Mesenchymal stem cell (in vitro differentiated cells and primary cell): ENCODE results near the gene PHOSPHO1.
"Not testable (repeated sequence)": the region's sequence is repeated elsewhere in the genome, so short reads cannot be mapped to it uniquely, and the experiment has no call there.

ENCODE experiments used
- DNase-seq: peaks from one replicate; pipeline ENCODE4 v3.0.0-alpha.2; 2013
- H2AFZ ChIP-seq: one replicate; pipeline ENCODE4 v1.6.1; 2013; ENCODE audit warnings: low read depth, mild to moderate bottlenecking, control low read depth, inconsistent platforms, low read length, moderate library complexity
- H2AK5ac ChIP-seq: 2 replicates; pipeline ENCODE4 v1.6.1; 2013; ENCODE audit warnings: low read length, moderate library complexity, mild to moderate bottlenecking, inconsistent platforms; ENCODE audit not compliant: severe bottlenecking
- H2BK120ac ChIP-seq: one replicate; pipeline ENCODE4 v1.6.1; 2013; ENCODE audit warnings: low read depth, mild to moderate bottlenecking, inconsistent platforms, low read length, moderate library complexity
- H2BK12ac ChIP-seq, 2 experiments: one replicate each; pipeline ENCODE4 v1.6.1; 2013; ENCODE audit warnings: inconsistent platforms in 2 of 2, low read length in 2 of 2, mild to moderate bottlenecking in 2 of 2, moderate library complexity in 2 of 2, control low read depth in 1 of 2
- H2BK15ac ChIP-seq: one replicate; pipeline ENCODE4 v1.6.1; 2013; ENCODE audit warnings: mild to moderate bottlenecking, low read depth, inconsistent platforms; ENCODE audit not compliant: poor library complexity, severe bottlenecking
- H2BK5ac ChIP-seq: 2 replicates; pipeline ENCODE4 v1.6.1; 2013; ENCODE audit warnings: low read depth, mild to moderate bottlenecking, low read length, control low read depth, inconsistent platforms; ENCODE audit not compliant: poor library complexity, severe bottlenecking
- H3K14ac ChIP-seq, 2 experiments: one replicate each; pipeline ENCODE4 v1.6.1; 2013; ENCODE audit warnings: inconsistent platforms in 2 of 2, low read length in 2 of 2, control low read depth in 1 of 2, mild to moderate bottlenecking in 1 of 2, moderate library complexity in 1 of 2
- H3K18ac ChIP-seq, 2 experiments: one replicate each; pipeline ENCODE4 v1.6.1; 2013; ENCODE audit warnings: inconsistent platforms in 2 of 2, low read length in 2 of 2, control low read depth in 1 of 2, low read depth in 1 of 2, mild to moderate bottlenecking in 1 of 2
- H3K23ac ChIP-seq, 2 experiments: one replicate each; pipeline ENCODE4 v1.6.1; 2013; ENCODE audit warnings: inconsistent platforms in 2 of 2, low read length in 2 of 2, mild to moderate bottlenecking in 2 of 2, moderate library complexity in 2 of 2, control low read depth in 1 of 2
- H3K27ac ChIP-seq: 2 replicates; pipeline ENCODE4 v1.5.1; 2013; ENCODE audit warnings: mild to moderate bottlenecking, moderate library complexity, low read length, control low read depth, inconsistent platforms; ENCODE audit not compliant: poor library complexity, severe bottlenecking
- H3K27me3 ChIP-seq, 2 experiments: 2 replicates each; pipeline versions ENCODE4 v1.6.1 to v1.7.0; 2013; ENCODE audit warnings: low read length in 2 of 2, mild to moderate bottlenecking in 2 of 2, moderate library complexity in 2 of 2, control low read depth in 1 of 2, inconsistent platforms in 1 of 2; ENCODE audit not compliant: control insufficient read depth in 1 of 2, insufficient read depth in 1 of 2
- H3K36me3 ChIP-seq, 2 experiments: 2 replicates each; pipeline versions ENCODE4 v1.6.1 to v1.7.0; 2013; ENCODE audit warnings: low read length in 2 of 2, control low read depth in 1 of 2, inconsistent platforms in 1 of 2, low read depth in 1 of 2, mild to moderate bottlenecking in 1 of 2; ENCODE audit not compliant: insufficient read depth in 2 of 2, control insufficient read depth in 1 of 2
- H3K4ac ChIP-seq, 2 experiments: one replicate each; pipeline ENCODE4 v1.6.1; 2013; ENCODE audit warnings: inconsistent platforms in 2 of 2, low read length in 2 of 2, mild to moderate bottlenecking in 2 of 2, moderate library complexity in 2 of 2, control low read depth in 1 of 2, low read depth in 1 of 2
- H3K4me1 ChIP-seq: 2 replicates; pipeline ENCODE4 v1.6.1; 2013; ENCODE audit warnings: low read depth, low read length, control low read depth; ENCODE audit not compliant: control insufficient read depth, insufficient read depth
- H3K4me2 ChIP-seq: 2 replicates; pipeline ENCODE4 v1.6.1; 2013; ENCODE audit warnings: low read length, mild to moderate bottlenecking, inconsistent platforms; ENCODE audit not compliant: poor library complexity, severe bottlenecking
- H3K4me3 ChIP-seq, 2 experiments: 2 replicates each; pipeline versions ENCODE4 v1.5.1 to v1.7.0; 2013; ENCODE audit warnings: low read length in 2 of 2, mild to moderate bottlenecking in 2 of 2, control low read depth in 1 of 2, low read depth in 1 of 2; ENCODE audit not compliant: insufficient read depth in 1 of 2
- H3K79me1 ChIP-seq: replicated peaks from 2 replicates; pipeline ENCODE4 v1.6.1; 2013; ENCODE audit warnings: mild to moderate bottlenecking, control low read depth, low read length, inconsistent platforms; ENCODE audit not compliant: poor library complexity, severe bottlenecking
- H3K9ac ChIP-seq: 2 replicates; pipeline ENCODE4 v1.7.0; 2013; ENCODE audit warnings: mild to moderate bottlenecking, low read length, moderate library complexity
- H3K9me3 ChIP-seq: 2 replicates; pipeline ENCODE4 v1.7.0; 2013; ENCODE audit warnings: mild to moderate bottlenecking, low read length; ENCODE audit not compliant: control insufficient read depth
- H4K8ac ChIP-seq: one replicate; pipeline ENCODE4 v1.6.1; 2013; ENCODE audit warnings: inconsistent platforms, mild to moderate bottlenecking, low read length, moderate library complexity
- H4K91ac ChIP-seq: one replicate; pipeline ENCODE4 v1.6.1; 2013; ENCODE audit warnings: mild to moderate bottlenecking, low read length, inconsistent platforms
- WGBS: methylation state at CpG from one replicate; pipeline ENCODE4 v1.1.7; 2013; ENCODE audit warnings: mixed read lengths; 5-methylcytosine and 5-hydroxymethylcytosine counted together

Gene PHOSPHO1

DNA sequence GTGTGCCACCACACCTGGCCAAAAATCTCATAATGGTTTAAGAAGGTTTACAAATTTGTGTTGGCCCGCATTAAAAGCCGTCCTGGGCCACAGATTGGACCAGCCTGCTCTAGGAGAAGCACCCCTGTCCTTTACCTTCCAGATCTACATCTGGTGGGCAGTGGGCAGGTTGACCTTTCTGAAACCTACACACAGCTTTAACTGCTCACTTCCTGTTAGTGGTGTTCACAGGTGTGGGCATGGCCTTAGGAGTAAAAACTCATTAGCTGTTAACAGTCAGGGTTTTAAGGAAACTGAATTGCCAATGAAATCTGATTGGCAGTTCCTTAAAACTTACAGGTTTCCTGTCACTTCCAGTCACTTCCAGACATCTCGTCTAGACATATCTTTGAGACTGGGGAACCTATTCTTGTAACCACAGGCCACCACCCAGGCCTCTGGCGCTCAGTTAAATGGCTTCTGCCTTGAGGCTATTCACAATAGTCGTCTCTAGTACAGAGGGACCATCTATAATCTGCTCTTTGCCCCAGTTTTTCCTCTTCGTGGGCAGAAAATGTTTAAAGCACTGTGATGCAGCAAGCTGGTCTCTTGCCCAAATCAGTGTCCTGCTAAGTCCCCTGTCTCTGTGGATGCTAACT lies 49.5 kb downstream of the PHOSPHO1 start:
- no peak overlapping the region for H2BK15ac ChIP-seq
- H2BK120ac ChIP-seq, result no peak overlapping the region
- no peak overlapping the region for H3K4me3 ChIP-seq
- H2BK5ac ChIP-seq, result no peak overlapping the region
- WGBS, result 84% methylated on average over 6 of the region's 6 CpGs
- H3K27me3 ChIP-seq, result peaks cover 0 to 4% of the 10 kb centered on the region in 2 experiments
- no peaks in the 10 kb centered on the region for H3K79me1 ChIP-seq
- H3K14ac ChIP-seq, result no peak overlapping the region
- H3K4me1 ChIP-seq, result no peaks in the 10 kb centered on the region
- no peak overlapping the region for H2AK5ac ChIP-seq
- no peak overlapping the region for H3K27ac ChIP-seq
- H2AFZ ChIP-seq, result no peak overlapping the region
- H3K4me2 ChIP-seq, result no peak overlapping the region
- no peak overlapping the region for H3K9ac ChIP-seq
- no peak overlapping the region for H3K18ac ChIP-seq
- H4K8ac ChIP-seq, result no peak overlapping the region
- H3K36me3 ChIP-seq, result no peaks in the 10 kb centered on the region
- H3K9me3 ChIP-seq, result peaks cover 14% of the 10 kb centered on the region
- no peak for DNase-seq
- H3K23ac ChIP-seq, result no peak overlapping the region
- H4K91ac ChIP-seq, result no peak overlapping the region
- H2BK12ac ChIP-seq, result no peak overlapping the region
- no peak overlapping the region for H3K4ac ChIP-seq

GRCh38 chr17:49180303-49180702 lies 50.3 kb downstream of the PHOSPHO1 start:
- Histone ChIP-seq H3K4me2 (no peak overlapping the region), H4K91ac (no peak overlapping the region), H2BK15ac (no peak overlapping the region), H2BK5ac (no peak overlapping the region), H3K4me1 (no peaks in the 10 kb centered on the region), H3K18ac (no peak overlapping the region), H3K9ac (no peak overlapping the region), H3K79me1 (no peaks in the 10 kb centered on the region), H3K4me3 (no peak overlapping the region), H3K27me3 (peaks cover 0 to 4% of the 10 kb centered on the region in 2 experiments), H2AK5ac (no peak overlapping the region), H4K8ac (no peak overlapping the region), H3K14ac (no peak overlapping the region), H2BK12ac (no peak overlapping the region), H3K4ac (no peak overlapping the region), H3K27ac (no peak overlapping the region), H3K36me3 (no peaks in the 10 kb centered on the region), H2BK120ac (no peak overlapping the region), H3K23ac (no peak overlapping the region), H2AFZ (no peak overlapping the region), H3K9me3 (peaks cover 21% of the 10 kb centered on the region)
- DNase-seq, result peak; percentile 62
- 26% methylated on average over 5 of the region's 5 CpGs for WGBS

DNA sequence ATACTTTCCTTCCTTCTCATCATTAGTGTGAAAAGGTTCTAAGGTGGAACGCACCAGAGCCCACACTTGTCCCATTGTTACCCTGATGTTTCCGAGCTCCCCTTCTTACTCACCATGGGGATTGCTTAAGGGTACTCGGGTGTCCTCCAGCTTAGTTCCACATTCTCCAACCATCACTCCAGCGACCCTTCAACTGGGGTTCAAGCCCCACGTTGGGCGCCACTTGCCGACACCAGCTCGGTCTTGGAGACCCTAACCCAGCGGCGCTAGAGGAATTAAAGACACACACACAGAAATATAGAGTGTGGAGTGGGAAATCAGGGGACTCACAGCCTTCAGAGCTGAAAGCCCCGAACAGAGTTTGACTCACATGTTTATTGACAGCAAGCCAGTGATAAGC lies 54.6 kb downstream of the PHOSPHO1 start:
- not testable (repeated sequence) for H4K8ac ChIP-seq, H3K4me3 ChIP-seq, H3K4ac ChIP-seq, H3K18ac ChIP-seq, H2BK120ac ChIP-seq, H3K27ac ChIP-seq, H2BK5ac ChIP-seq, H2AFZ ChIP-seq, H2BK12ac ChIP-seq, H3K23ac ChIP-seq, H3K36me3 ChIP-seq, H2AK5ac ChIP-seq, H3K14ac ChIP-seq, H3K79me1 ChIP-seq, DNase-seq, H3K4me1 ChIP-seq, H3K4me2 ChIP-seq, H2BK15ac ChIP-seq, H3K9ac ChIP-seq, H4K91ac ChIP-seq
- H3K27me3 ChIP-seq, result peaks cover 0 to 11% of the 10 kb centered on the region in 2 experiments
- 94% methylated on average over 10 of the region's 11 CpGs for WGBS
- peaks cover 29% of the 10 kb centered on the region for H3K9me3 ChIP-seq
